ENCODE data around the gene ZNF556. TPM values are rescaled to one million over a fixed set of nuclear protein-coding genes. Genes with fewer than 3 reads are reported as not detected.

ZNF556 gene
- total RNA-seq, 2 donors from 2014 or later, result 0.49 TPM; not detected in 1

- Histone ChIP-seq H3K27ac (no peak overlapping the region), H3K36me3 (no peaks in the 10 kb centered on the region), H3K9me3 (no peaks in the 10 kb centered on the region), H3K27me3 (replicated peaks; ENCODE audit: insufficient read depth) (no peaks in the 10 kb centered on the region), H3K4me1 (ENCODE audit: control insufficient read depth in 1 of 2, low read depth in 2 of 2) (no peaks in the 10 kb centered on the region), H3K4me3 (no peak overlapping the region)
- DNase-seq (ENCODE audit: low spot score) (no peak), ATAC-seq (ENCODE audit: insufficient number of reproducible peaks, low FRiP score, low read depth) (no peak)
- no peak for TF ChIP-seq CTCF (IDR thresholded peaks at IDR 0.05)
These were observed 59.4 kb downstream of the ZNF556 start for GRCh38 chr19:2926341-2927031.

- Histone ChIP-seq H3K27ac (no peak overlapping the region), H3K4me3 (no peak overlapping the region), H3K4me1 (ENCODE audit: control insufficient read depth in 1 of 2, low read depth in 2 of 2) (no peaks in the 10 kb centered on the region), H3K9me3 (no peaks in the 10 kb centered on the region), H3K27me3 (replicated peaks; ENCODE audit: insufficient read depth) (no peaks in the 10 kb centered on the region), H3K36me3 (no peaks in the 10 kb centered on the region)
- no peak for TF ChIP-seq CTCF (IDR thresholded peaks at IDR 0.05)
- no peak for ATAC-seq (ENCODE audit: insufficient number of reproducible peaks, low FRiP score, low read depth)
- DNase-seq (ENCODE audit: low spot score), result no peak
These were observed 59.9 kb downstream of the ZNF556 start for GRCh38 chr19:2927032-2927430.

Other genes with a start within 250 kb of the ZNF556 start
- gene GNG7, start 164.6 kb upstream of the ZNF556 start, total RNA-seq, result 1 to 10 TPM; 2.3 to 3.2 TPM
- gene DIRAS1, start 146.0 kb upstream of the ZNF556 start, total RNA-seq, result 1 to 10 TPM in 1 of 2 donors, not detected in 1; 2.3 TPM
- gene SLC39A3, start 127.3 kb upstream of the ZNF556 start, total RNA-seq, result 10 to 100 TPM; 26.6 to 37.6 TPM
- 10 to 100 TPM; 43.7 to 46.4 TPM for gene SGTA, start 84.1 kb upstream of the ZNF556 start, total RNA-seq
- gene THOP1, start 81.8 kb upstream of the ZNF556 start, total RNA-seq, result 10 to 100 TPM; 31.3 to 55.2 TPM
- 1 to 10 TPM; 2.8 to 4.4 TPM for gene ZNF554, start 47.5 kb upstream of the ZNF556 start, total RNA-seq
- 10 to 100 TPM in 1 of 2 donors, 1 to 10 TPM in 1; 5.4 to 12.5 TPM for gene ZNF555, start 25.9 kb upstream of the ZNF556 start, total RNA-seq
- 1 to 10 TPM; 4.0 to 4.2 TPM for gene ZNF57, start 33.6 kb downstream of the ZNF556 start, total RNA-seq
- gene ZNF77, start 77.6 kb downstream of the ZNF556 start, total RNA-seq, result 1 to 10 TPM; 1.2 to 4.6 TPM
- gene TLE6, start 110.2 kb downstream of the ZNF556 start, total RNA-seq, result 1 to 10 TPM; 5.3 to 7.8 TPM
- 100 to 1,000 TPM in 1 of 2 donors, 10 to 100 TPM in 1; 46.7 to 154 TPM for gene TLE2, start 161.9 kb downstream of the ZNF556 start, total RNA-seq
- gene TLE5, start 195.2 kb downstream of the ZNF556 start, total RNA-seq, result 100 to 1,000 TPM; 346 to 448 TPM
- 100 to 1,000 TPM in 1 of 2 donors, 10 to 100 TPM in 1; 68.3 to 143 TPM for gene GNA11, start 227.0 kb downstream of the ZNF556 start, total RNA-seq

Measured in thoracic aorta (tissue), 2 donors.